WTC11 (cell line): ENCODE measurements around the gene NANP. TPM values are rescaled to one million over a fixed set of nuclear protein-coding genes. Genes with fewer than 3 reads are reported as not detected.

Experiments used
- ATAC-seq: fragments of 200-7000 bp; cut with Tn5 transposase; 2 replicates; pipeline ENCODE4 v1.10.0; 2021; ENCODE audit warnings: mild to moderate bottlenecking, moderate library complexity
- CTCF ChIA-PET: fragments of 300-600 bp; sonication (Branson Sonifier 250); formaldehyde crosslinking; loops from one replicate; lab custom pipeline; 2021; ENCODE audit warnings: antibody characterized with exemption; lab: Charles Lee
- POLR2A ChIA-PET: fragments of 350-600 bp; sonication (Branson Sonifier 250); formaldehyde crosslinking; loops from one replicate; lab custom pipeline; 2021; ENCODE audit warnings: antibody characterized with exemption; lab: Charles Lee
- DNase-seq: peaks from one replicate; pipeline ENCODE4 v3.0.0; 2021; ENCODE audit warnings: low spot score
- H3K27ac Mint-ChIP-seq: 2 replicates; pipeline ENCODE4 v1.8.0; 2021; ENCODE audit warnings: mixed read lengths
- H3K27me3 Mint-ChIP-seq: 2 replicates; pipeline ENCODE4 v1.8.0; 2021; ENCODE audit warnings: low read depth, mild to moderate bottlenecking, moderate library complexity, mixed read lengths
- H3K36me3 Mint-ChIP-seq: 2 replicates; pipeline ENCODE4 v1.8.0; 2021; ENCODE audit warnings: mixed read lengths
- H3K4me1 Mint-ChIP-seq: 2 replicates; pipeline ENCODE4 v1.8.0; 2022; ENCODE audit warnings: mixed read lengths
- H3K4me3 Mint-ChIP-seq: 2 replicates; pipeline ENCODE4 v1.8.0; 2021; ENCODE audit warnings: mild to moderate bottlenecking, moderate library complexity, mixed read lengths
- H3K9me3 Mint-ChIP-seq: 2 replicates; pipeline ENCODE4 v1.8.0; 2021; ENCODE audit warnings: mixed read lengths
- ATF2 ChIP-seq: sonication (generic); formaldehyde crosslinking; IDR thresholded peaks from 2 replicates; pipeline ENCODE4 v1.8.1; 2022; ENCODE audit warnings: low read depth, missing genetic modification reagents, borderline replicate concordance
- ATF6 ChIP-seq: sonication (generic); formaldehyde crosslinking; IDR thresholded peaks from 2 replicates; pipeline ENCODE4 v1.8.1; 2023; ENCODE audit warnings: mild to moderate bottlenecking, missing genetic modification reagents
- CDX4 ChIP-seq: fragments of 250-450 bp; sonication (Bioruptor Pico); IDR thresholded peaks from 2 replicates; pipeline ENCODE4 v1.9.0; 2021; ENCODE audit warnings: moderate library complexity, mild to moderate bottlenecking, inconsistent platforms, borderline replicate concordance
- E2F1 ChIP-seq: sonication (generic); formaldehyde crosslinking; IDR thresholded peaks from 2 replicates; pipeline ENCODE4 v1.8.0; 2022; ENCODE audit warnings: mild to moderate bottlenecking, missing genetic modification reagents
- ESRRA ChIP-seq: sonication (generic); formaldehyde crosslinking; IDR thresholded peaks from 2 replicates; pipeline ENCODE4 v1.8.1; 2022; ENCODE audit warnings: mild to moderate bottlenecking, missing genetic modification reagents, borderline replicate concordance
- ETV6 ChIP-seq: sonication (generic); formaldehyde crosslinking; IDR thresholded peaks from 2 replicates; pipeline ENCODE4 v1.8.1; 2022; ENCODE audit warnings: mild to moderate bottlenecking, missing genetic modification reagents
- HMGXB4 ChIP-seq: sonication (generic); formaldehyde crosslinking; IDR thresholded peaks from 2 replicates; pipeline ENCODE4 v1.8.1; 2023; ENCODE audit warnings: mild to moderate bottlenecking, moderate library complexity, missing genetic modification reagents
- IRF1 ChIP-seq: sonication (generic); formaldehyde crosslinking; IDR thresholded peaks from 2 replicates; pipeline ENCODE4 v1.8.0; 2023; ENCODE audit warnings: missing genetic modification reagents
- JUN ChIP-seq: sonication (generic); formaldehyde crosslinking; IDR thresholded peaks from 2 replicates; pipeline ENCODE4 v1.8.0; 2023; ENCODE audit warnings: mild to moderate bottlenecking, missing genetic modification reagents
- MAX ChIP-seq: sonication (generic); formaldehyde crosslinking; IDR thresholded peaks from 2 replicates; pipeline ENCODE4 v1.8.0; 2022; ENCODE audit warnings: mild to moderate bottlenecking, missing genetic modification reagents
- NFE2L1 ChIP-seq: sonication (generic); formaldehyde crosslinking; IDR thresholded peaks from 2 replicates; pipeline ENCODE4 v1.8.1; 2023; ENCODE audit warnings: missing genetic modification reagents
- NFYB ChIP-seq: sonication (generic); formaldehyde crosslinking; conservative IDR thresholded peaks from 2 replicates; pipeline ENCODE4 v1.8.0; 2022; ENCODE audit warnings: low read depth, missing genetic modification reagents
- SP1 ChIP-seq: sonication (generic); formaldehyde crosslinking; conservative IDR thresholded peaks from 2 replicates; pipeline ENCODE4 v1.8.1; 2022; ENCODE audit warnings: missing genetic modification reagents
- USF1 ChIP-seq: sonication (generic); formaldehyde crosslinking; IDR thresholded peaks from 2 replicates; pipeline ENCODE4 v1.8.0; 2022; ENCODE audit warnings: mild to moderate bottlenecking, missing genetic modification reagents
- USF2 ChIP-seq: sonication (generic); formaldehyde crosslinking; IDR thresholded peaks from 2 replicates; pipeline ENCODE4 v1.8.1; 2023; ENCODE audit warnings: mild to moderate bottlenecking, missing genetic modification reagents, moderate library complexity
- ZNF317 ChIP-seq: sonication (generic); formaldehyde crosslinking; IDR thresholded peaks from 2 replicates; pipeline ENCODE4 v1.8.1; 2023; ENCODE audit warnings: low read depth, mild to moderate bottlenecking, moderate library complexity, missing genetic modification reagents, borderline replicate concordance
- ZNF396 ChIP-seq: fragments of 250-450 bp; sonication (Bioruptor Pico); IDR thresholded peaks from 2 replicates; pipeline ENCODE4 v1.8.0; 2021; ENCODE audit warnings: mild to moderate bottlenecking, moderate library complexity, borderline replicate concordance
- ZNF532 ChIP-seq: fragments of 250-450 bp; sonication (Bioruptor Pico); IDR thresholded peaks from 2 replicates; pipeline ENCODE4 v1.9.0; 2021; ENCODE audit warnings: mild to moderate bottlenecking, borderline replicate concordance
- ZSCAN18 ChIP-seq: fragments of 250-450 bp; sonication (Bioruptor Pico); IDR thresholded peaks from 2 replicates; pipeline ENCODE4 v2.1.2; 2022; ENCODE audit warnings: mild to moderate bottlenecking, moderate library complexity
- total RNA-seq: library from RNA; stranded (reverse); gene quantifications from 3 replicates; pipeline ENCODE4 v1.2.3, GENCODE V29; 2021

Gene NANP
- total RNA-seq, 1 experiment from 2014 or later = 4.8 TPM

- Mint-ChIP-seq H3K27ac (no peak overlapping the region), H3K27me3 (peaks cover 7% of the 10 kb centered on the region; the same call in 1 of the 2 replicates), H3K4me1 (no peaks in the 10 kb centered on the region), H3K36me3 (peaks cover 47% of the 10 kb centered on the region), H3K4me3 (no peak overlapping the region), H3K9me3 (peaks cover 57% of the 10 kb centered on the region)
- CTCF ChIA-PET = no interaction called here
- DNase-seq (no peak), ATAC-seq (no peak)
- POLR2A ChIA-PET = no interaction called here
- no peak for TF ChIP-seq ATF2
- TF ChIP-seq MAX = no peak
- TF ChIP-seq ZSCAN18 (CRISPR knock-in tag) = no peak
- TF ChIP-seq IRF1 = no peak
- no peak for TF ChIP-seq ESRRA (CRISPR knock-in tag)
- TF ChIP-seq NFE2L1 (CRISPR knock-in tag) = no peak
- TF ChIP-seq E2F1 (CRISPR knock-in tag) = no peak
- TF ChIP-seq HMGXB4 (CRISPR knock-in tag) = no peak
- TF ChIP-seq ZNF396 = no peak
- no peak for TF ChIP-seq ZNF317 (CRISPR knock-in tag)
- TF ChIP-seq ATF6 (CRISPR knock-in tag) = no peak
- no peak for TF ChIP-seq ZNF532
- TF ChIP-seq JUN (CRISPR knock-in tag) = no peak
- TF ChIP-seq SP1 = no peak
- TF ChIP-seq USF1 (CRISPR knock-in tag) = no peak
- no peak for TF ChIP-seq ETV6 (CRISPR knock-in tag)
- no peak for TF ChIP-seq USF2 (CRISPR knock-in tag)
- TF ChIP-seq CDX4 (CRISPR knock-in tag) = no peak
- no peak for TF ChIP-seq NFYB (CRISPR knock-in tag)
These were observed 9.4 kb upstream of the NANP start for GRCh38 chr20:25632940-25633790.
